ENCODE data around the gene ADM5.
A peak's percentile ranks its signal among the peaks of the same experiment; 100 is the strongest.

ADM5 gene, protein sequence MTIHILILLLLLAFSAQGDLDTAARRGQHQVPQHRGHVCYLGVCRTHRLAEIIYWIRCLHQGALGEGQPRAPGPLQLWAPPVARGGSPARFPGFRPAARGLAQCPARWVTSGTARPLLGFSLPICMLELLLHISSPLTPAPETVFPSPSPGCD

DNA sequence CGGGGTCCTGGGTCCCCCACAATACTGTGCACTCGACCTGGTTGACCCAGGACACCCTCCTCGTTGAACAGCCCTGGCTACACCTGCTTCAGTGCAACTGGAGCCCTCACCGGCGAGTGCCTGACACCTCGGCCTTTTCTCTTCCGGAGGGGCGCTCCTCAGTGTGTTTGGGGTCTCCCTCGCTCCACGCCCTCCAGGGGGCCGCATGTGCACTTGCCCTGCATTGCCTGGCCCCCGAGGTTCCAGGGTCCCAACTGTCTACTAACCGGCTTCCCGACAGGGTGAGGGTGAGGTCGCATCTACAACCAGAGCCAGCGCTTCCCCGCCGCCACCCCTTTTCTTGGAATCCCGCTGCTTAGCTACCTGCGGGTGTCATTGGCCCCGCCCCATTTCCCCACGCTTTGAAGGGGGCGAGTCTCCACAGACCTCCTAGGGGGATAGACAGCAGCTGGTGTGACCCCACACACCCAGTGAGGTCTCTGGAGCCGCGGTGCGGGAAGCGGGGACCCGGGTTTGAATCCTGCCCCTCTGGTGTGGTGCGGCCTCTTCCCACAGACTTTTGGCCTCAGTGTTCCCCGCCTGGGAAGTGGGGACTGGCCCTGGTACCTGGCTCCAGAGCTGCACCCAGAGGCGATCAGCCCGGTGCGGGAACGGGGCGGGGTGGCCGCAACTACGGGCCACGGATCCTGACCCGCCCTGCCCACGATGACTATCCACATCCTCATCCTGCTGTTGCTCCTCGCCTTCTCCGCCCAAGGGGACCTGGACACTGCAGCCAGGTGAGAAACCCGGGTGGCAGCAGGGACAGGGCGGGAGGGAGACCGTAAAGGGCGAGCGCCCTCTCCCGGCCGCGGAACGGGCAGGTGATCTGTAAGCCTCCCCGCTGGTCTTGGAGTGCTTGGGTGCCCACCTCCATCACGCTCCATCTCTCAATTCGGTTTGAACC is at the start of gene ADM5:
Gene ADM5, plus strand, starts transcription at position 462 of the 946 bp plus-strand sequence. Its CDS starts 244 bp downstream, at position 706.
- DNase-seq (ENCODE audit: low read depth) = no peak

GRCh38 chr19:49640113-49640898 is 49.1 kb upstream of the ADM5 start, which contains the start of gene RRAS:
Gene RRAS, minus strand, starts transcription at chr19:49640143. Its CDS starts 45 bp downstream, at chr19:49640098.
- peak; percentile 100 for DNase-seq (ENCODE audit: low read depth)

GRCh38 chr19:49641688-49642491 is 47.5 kb upstream of the ADM5 start, which contains the start of gene SCAF1:
Gene SCAF1, plus strand, starts transcription at chr19:49642209. Its CDS starts 2,818 bp downstream, at chr19:49645027.
- peak; percentile 99 for DNase-seq (ENCODE audit: low read depth)

GRCh38 chr19:49642492-49643035 is 46.8 kb upstream of the ADM5 start:
- DNase-seq (ENCODE audit: low read depth) = no peak

DNA sequence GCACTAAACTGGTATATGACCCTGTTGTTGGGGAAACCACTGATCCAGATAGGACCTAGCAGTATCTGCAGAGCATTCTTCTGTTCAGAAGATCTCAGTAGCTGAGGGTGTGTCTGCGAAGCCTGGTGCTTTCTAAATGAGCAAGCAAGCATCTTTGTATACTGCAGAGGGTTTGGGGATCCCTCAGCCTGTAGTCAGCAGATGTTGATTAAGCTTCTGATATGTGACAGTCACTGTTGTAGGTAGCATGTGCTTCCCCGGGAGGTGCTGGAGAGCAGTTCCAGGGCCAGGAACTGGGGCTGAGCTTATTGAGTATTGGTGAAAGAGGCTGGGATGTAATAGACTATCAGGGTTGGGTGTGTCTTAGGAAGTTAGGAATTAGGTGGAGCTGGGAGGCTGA is 45.9 kb upstream of the ADM5 start:
- no peak for DNase-seq (ENCODE audit: low read depth)

- no peak for DNase-seq (ENCODE audit: low read depth)
These were observed 43.8 kb upstream of the ADM5 start for GRCh38 chr19:49645592-49645991.

DNA sequence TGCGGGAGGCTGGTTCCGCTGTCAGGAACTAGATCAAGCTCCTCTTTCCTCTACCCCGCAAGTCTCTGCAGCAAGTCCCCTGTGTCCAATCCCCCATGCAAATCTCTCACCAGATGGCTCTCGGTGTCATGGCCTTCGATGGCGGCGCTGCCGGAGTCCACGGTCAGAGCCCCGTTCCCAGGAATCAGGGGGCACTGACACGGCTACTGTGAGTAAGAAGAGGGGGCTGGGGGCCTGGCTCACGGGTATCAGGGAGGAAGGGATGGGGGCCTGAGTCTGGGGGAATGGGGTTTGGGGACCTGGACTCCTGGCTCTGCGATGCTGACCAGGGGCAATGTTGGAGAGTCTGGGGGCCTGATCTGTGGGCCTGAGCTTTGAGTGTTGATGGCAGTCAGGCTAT is 43.4 kb upstream of the ADM5 start:
- no peak for DNase-seq (ENCODE audit: low read depth)

DNA sequence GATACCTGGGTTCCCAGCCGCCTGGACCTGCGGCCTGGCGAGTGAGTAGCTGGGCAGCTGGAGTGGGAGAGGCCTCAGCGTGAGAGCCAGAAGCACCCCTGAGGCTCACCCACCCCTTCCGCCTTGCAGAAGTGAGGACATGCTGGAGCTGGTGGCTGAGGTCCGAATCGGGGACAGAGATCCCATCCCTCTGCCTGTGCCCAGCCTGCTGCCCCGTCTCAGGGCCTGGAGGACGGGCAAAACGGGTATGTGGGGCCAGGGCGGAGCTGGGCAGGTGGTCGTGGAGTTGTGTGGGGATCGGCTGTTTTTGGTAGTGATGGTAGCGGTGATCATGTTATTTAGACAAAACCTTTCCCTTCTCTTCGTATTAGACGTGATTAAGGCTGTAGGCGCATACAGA is 42.8 kb upstream of the ADM5 start:
- no peak for DNase-seq (ENCODE audit: low read depth)

GRCh38 chr19:49651029-49651819 is 38.2 kb upstream of the ADM5 start:
- no peak for DNase-seq (ENCODE audit: low read depth)

GRCh38 chr19:49651820-49652550 is 37.4 kb upstream of the ADM5 start:
- no peak for DNase-seq (ENCODE audit: low read depth)

- no peak for DNase-seq (ENCODE audit: low read depth)
These were observed 36.6 kb upstream of the ADM5 start for GRCh38 chr19:49652551-49653465.

GRCh38 chr19:49653466-49653806 is 36.0 kb upstream of the ADM5 start:
- DNase-seq (ENCODE audit: low read depth) = no peak

DNA sequence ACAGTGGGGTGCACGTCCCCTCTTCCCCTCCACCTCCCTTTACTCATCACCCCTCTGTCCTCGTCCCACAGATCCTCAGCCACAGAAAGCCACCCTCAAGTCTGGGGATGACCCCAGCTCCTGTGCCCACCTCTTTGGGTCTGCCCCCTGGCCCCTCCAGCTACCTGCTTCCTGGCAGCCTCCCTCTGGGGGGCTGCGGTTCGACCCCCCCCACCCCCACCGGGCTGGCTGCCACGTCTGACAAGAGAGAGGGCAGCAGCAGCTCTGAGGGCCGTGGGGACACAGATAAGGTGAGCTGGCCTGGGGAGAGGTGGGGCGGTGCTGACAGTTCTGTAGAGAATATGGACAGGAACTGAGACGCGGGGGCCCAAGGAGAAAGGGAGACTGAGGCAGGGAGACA is 34.8 kb upstream of the ADM5 start:
- no peak for DNase-seq (ENCODE audit: low read depth)

GRCh38 chr19:49655570-49656455 is 33.6 kb upstream of the ADM5 start:
- no peak for DNase-seq (ENCODE audit: low read depth)

DNA sequence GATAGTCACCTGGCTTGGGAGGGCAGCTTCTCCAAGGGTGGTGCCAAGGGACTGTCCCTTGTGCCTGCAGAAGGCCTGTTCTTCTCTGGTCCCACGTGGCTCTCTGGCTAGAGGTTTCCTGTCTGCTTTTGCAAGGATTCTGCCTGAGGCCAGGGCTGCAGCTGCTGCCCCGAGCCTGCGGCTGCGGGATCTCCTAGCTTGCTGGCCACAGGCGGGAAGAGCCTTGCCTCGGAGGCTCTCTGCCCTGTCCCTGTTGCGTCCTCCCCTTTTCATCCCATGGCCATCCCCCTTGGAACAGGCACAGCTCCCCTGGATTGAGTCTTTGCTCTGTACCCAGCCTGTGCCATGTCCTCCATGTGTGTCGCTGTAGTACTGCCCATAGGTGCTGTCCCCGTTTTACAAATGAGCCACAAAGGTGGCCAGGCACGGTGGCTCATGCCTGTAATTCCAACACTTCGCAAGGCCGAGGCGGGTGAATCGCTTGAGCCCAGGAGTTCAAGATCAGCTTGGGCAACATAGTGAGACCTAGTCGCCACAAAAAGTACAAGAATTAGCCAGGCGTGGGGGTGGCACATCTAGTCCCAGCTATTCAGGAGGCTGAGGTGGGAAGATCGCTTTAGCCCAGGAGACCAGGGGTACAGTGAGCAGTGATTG is 32.8 kb upstream of the ADM5 start:
- no peak for DNase-seq (ENCODE audit: low read depth)

DNA sequence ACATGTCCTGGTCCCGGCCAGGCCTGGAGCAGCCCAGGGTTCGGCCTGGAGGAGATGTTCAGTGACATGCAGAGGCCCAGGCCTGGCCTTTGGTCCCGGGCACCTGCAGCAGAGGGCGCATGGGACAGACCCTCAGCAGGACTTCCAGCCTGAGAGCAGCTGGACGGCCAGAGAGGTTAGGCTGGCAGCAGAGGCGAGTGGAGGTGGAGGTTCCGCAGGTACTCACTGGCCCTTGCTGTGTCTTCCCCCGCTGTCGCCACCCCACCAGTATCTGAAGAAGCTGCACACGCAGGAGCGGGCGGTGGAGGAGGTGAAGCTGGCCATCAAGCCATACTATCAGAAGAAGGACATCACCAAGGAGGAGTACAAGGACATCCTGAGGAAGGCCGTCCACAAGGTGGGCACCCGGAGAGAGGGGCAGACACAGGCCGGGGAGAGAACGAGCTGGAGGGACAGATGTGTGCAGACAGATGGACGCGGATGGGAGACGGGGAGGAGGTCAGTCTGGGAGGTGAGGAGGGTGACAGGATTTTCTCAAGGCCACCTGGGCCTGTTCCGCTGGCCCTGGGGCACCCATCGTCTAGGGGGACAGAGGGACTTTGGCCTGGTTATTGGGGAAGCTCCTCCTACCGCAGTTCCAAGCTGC is 31.8 kb upstream of the ADM5 start:
- no peak for DNase-seq (ENCODE audit: low read depth)

DNA sequence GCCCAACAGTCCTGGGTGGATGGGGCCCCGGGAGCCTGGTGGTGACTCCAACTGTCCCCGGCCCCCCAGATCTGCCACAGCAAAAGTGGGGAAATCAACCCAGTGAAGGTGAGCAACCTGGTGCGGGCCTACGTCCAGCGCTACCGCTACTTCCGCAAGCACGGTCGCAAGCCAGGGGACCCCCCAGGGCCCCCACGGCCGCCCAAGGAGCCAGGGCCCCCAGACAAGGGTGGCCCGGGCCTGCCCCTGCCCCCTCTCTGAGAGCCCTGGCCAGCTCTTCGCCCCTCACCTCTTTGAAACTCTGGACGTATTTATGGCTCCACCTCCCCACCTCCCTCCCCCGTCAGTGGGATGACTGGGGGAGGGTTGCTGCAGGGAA is 31.3 kb upstream of the ADM5 start:
- DNase-seq (ENCODE audit: low read depth) = no peak
